HCT116 (cell line): ENCODE measurements around the gene SRRD. TPM values are rescaled to one million over a fixed set of nuclear protein-coding genes. Genes with fewer than 3 reads are reported as not detected.

ENCODE experiments used
- ATAC-seq: fragments of 200-7000 bp; cut with Tn5 transposase; 2 replicates; pipeline ENCODE4 v1.9.1; 2020; ENCODE audit warnings: mild to moderate bottlenecking, moderate library complexity
- BruUV-seq: library from RNA; stranded (reverse); fragments of 400-500 nt; replicated peaks from 2 replicates; lab custom pipeline; 2021; lab: Mats Ljungman, UMichigan
- CTCF ChIA-PET: fragments of 300-600 bp; sonication (Branson Sonifier 250); formaldehyde crosslinking; loops from one replicate; lab custom pipeline; 2021; ENCODE audit warnings: antibody characterized with exemption; lab: Charles Lee
- POLR2A ChIA-PET: fragments of 300-600, 350-600 bp; sonication (Branson Sonifier 250); formaldehyde crosslinking; loops from one replicate; lab custom pipeline; 2021; ENCODE audit warnings: antibody characterized with exemption; lab: Charles Lee
- RAD21 ChIA-PET, 2 experiments: fragments of 300-600 bp; sonication (Branson Sonifier 250); formaldehyde crosslinking; loops; one replicate each; lab custom pipeline; 2023; ENCODE audit warnings: low total read pairs in 2 of 2; ENCODE audit not compliant: uncharacterized antibody in 2 of 2, unreplicated experiment in 2 of 2, low non-redundant PET in 1 of 2; lab: Charles Lee
- DNase-seq: peaks from one replicate; pipeline ENCODE4 v3.0.0-alpha.2; 2010; ENCODE audit warnings: low read depth, low spot score
- H2AFZ ChIP-seq: fragments of 200-600 bp; shearing (Covaris generic), sonication (generic); 2 replicates; pipeline ENCODE4 v1.6.1; 2017; ENCODE audit warnings: low read depth, mixed run types, mixed read lengths, antibody characterized with exemption, low read length; ENCODE audit not compliant: poor library complexity, severe bottlenecking
- H3K27ac ChIP-seq: 2 replicates; pipeline ENCODE4 v1.5.1; 2012; ENCODE audit warnings: low read depth, low read length
- H3K27me3 ChIP-seq: fragments of 200-600 bp; sonication (generic); 2 replicates; pipeline ENCODE4 v1.6.1; 2016; ENCODE audit warnings: mixed run types, low read length, mixed read lengths; ENCODE audit not compliant: insufficient read depth
- H3K36me3 ChIP-seq, 2 experiments: fragments of 200-500 bp in 1 of 2; fragments of 200-600 bp in 1 of 2; sonication (Bioruptor generic) in 1 of 2; sonication (generic) in 1 of 2; 2 replicates each; pipeline versions ENCODE4 v1.5.1 to v1.6.1; 2014 to 2016; ENCODE audit warnings: low read length in 2 of 2, inconsistent platforms in 1 of 2, mixed read lengths in 1 of 2, mixed run types in 1 of 2; ENCODE audit not compliant: insufficient read depth in 2 of 2, control insufficient read depth in 1 of 2
- H3K4me1 ChIP-seq, 2 experiments: fragments of 200-600 bp in 1 of 2; sonication (generic) in 1 of 2; 2 replicates each; pipeline versions ENCODE4 v1.5.1 to v1.6.1; 2012 to 2017; ENCODE audit warnings: low read length in 2 of 2, inconsistent platforms in 1 of 2, mild to moderate bottlenecking in 1 of 2, mixed read lengths in 1 of 2, mixed run types in 1 of 2, moderate library complexity in 1 of 2; ENCODE audit not compliant: insufficient read depth in 2 of 2, control insufficient read depth in 1 of 2
- H3K4me2 ChIP-seq: fragments of 200-600 bp; sonication (generic); 2 replicates; pipeline ENCODE4 v1.6.1; 2017; ENCODE audit warnings: mixed run types, low read length, mixed read lengths
- H3K4me3 ChIP-seq, 2 experiments: fragments of 200-600 bp in 1 of 2; sonication (generic) in 1 of 2; replicated peaks in 1 of 2; 2 replicates each; pipeline ENCODE4 v1.5.1; 2011 to 2016; ENCODE audit warnings: low read length in 2 of 2, control low read depth in 1 of 2, low read depth in 1 of 2, mild to moderate bottlenecking in 1 of 2, mixed read lengths in 1 of 2, mixed run types in 1 of 2
- H3K79me2 ChIP-seq: fragments of 200-600 bp; sonication (generic); 2 replicates; pipeline ENCODE4 v1.6.1; 2017; ENCODE audit warnings: mild to moderate bottlenecking, mixed run types, low read length, moderate library complexity, mixed read lengths; ENCODE audit not compliant: insufficient read depth
- H3K9ac ChIP-seq: fragments of 200-600 bp; sonication (generic); 2 replicates; pipeline ENCODE4 v1.6.1; 2016; ENCODE audit warnings: low read length, mixed read lengths
- H3K9me2 ChIP-seq: fragments of 200-600 bp; sonication (generic), shearing (Covaris generic); 2 replicates; pipeline ENCODE4 v1.6.1; 2017; ENCODE audit warnings: mixed run types, mild to moderate bottlenecking, moderate library complexity; ENCODE audit not compliant: insufficient read depth
- H3K9me3 ChIP-seq, 2 experiments: fragments of 200-500 bp in 1 of 2; fragments of 200-600 bp in 1 of 2; sonication (Bioruptor generic) in 1 of 2; sonication (generic) in 1 of 2; 2 replicates each; pipeline ENCODE4 v1.6.1; 2014 to 2017; ENCODE audit warnings: low read length in 2 of 2, mixed read lengths in 2 of 2, inconsistent platforms in 1 of 2, low read depth in 1 of 2, mild to moderate bottlenecking in 1 of 2, mixed run types in 1 of 2, moderate library complexity in 1 of 2; ENCODE audit not compliant: control insufficient read depth in 1 of 2, insufficient read depth in 1 of 2
- H4K20me1 ChIP-seq: fragments of 200-600 bp; sonication (generic), shearing (Covaris generic); 2 replicates; pipeline ENCODE4 v1.6.1; 2017; ENCODE audit warnings: mixed run types, mild to moderate bottlenecking, moderate library complexity; ENCODE audit not compliant: insufficient read depth
- ATF3 ChIP-seq: IDR thresholded peaks from 2 replicates; pipeline ENCODE4 v1.6.1; 2012
- CBX3 ChIP-seq: IDR thresholded peaks from 2 replicates; pipeline ENCODE4 v1.6.1; 2012; ENCODE audit warnings: low read depth
- EGR1 ChIP-seq: IDR thresholded peaks from 2 replicates; pipeline ENCODE4 v1.6.1; 2012; ENCODE audit warnings: low read depth
- ELF1 ChIP-seq: IDR thresholded peaks from 2 replicates; pipeline ENCODE4 v1.6.1; 2012; ENCODE audit warnings: low read depth, borderline replicate concordance
- EZH2 ChIP-seq: fragments of 200-600 bp; sonication (generic); IDR thresholded peaks from 2 replicates; pipeline ENCODE4 v1.6.1; 2017; ENCODE audit warnings: antibody characterized with exemption, mixed run types
- EZH2phosphoT487 ChIP-seq: fragments of 200-600 bp; IDR thresholded peaks from 2 replicates; pipeline ENCODE4 v1.6.1; 2018; ENCODE audit warnings: antibody characterized with exemption, borderline replicate concordance
- FOSL1 ChIP-seq: IDR thresholded peaks from 2 replicates; pipeline ENCODE4 v1.6.1; 2012; ENCODE audit warnings: low read depth
- JUND ChIP-seq: IDR thresholded peaks from 2 replicates; pipeline ENCODE4 v1.6.1; 2012
- MAX ChIP-seq: IDR thresholded peaks from 2 replicates; pipeline ENCODE4 v1.6.1; 2012
- POLR2A ChIP-seq: IDR thresholded peaks from 2 replicates; pipeline ENCODE4 v1.7.0; 2011; ENCODE audit warnings: borderline replicate concordance; ENCODE audit not compliant: insufficient read depth, insufficient read length; ENCODE audit errors: extremely low read depth
- POLR2AphosphoS5 ChIP-seq: IDR thresholded peaks from 2 replicates; pipeline ENCODE4 v1.6.1; 2011; ENCODE audit warnings: mild to moderate bottlenecking, low read depth, low read length, moderate library complexity
- RAD21 ChIP-seq: IDR thresholded peaks from 2 replicates; pipeline ENCODE4 v1.6.1; 2012; ENCODE audit warnings: low read depth, mild to moderate bottlenecking
- REST ChIP-seq: IDR thresholded peaks from 2 replicates; pipeline ENCODE4 v1.6.1; 2012; ENCODE audit warnings: low read depth
- SIN3A ChIP-seq: IDR thresholded peaks from 2 replicates; pipeline ENCODE4 v1.6.1; 2012; ENCODE audit warnings: low read depth
- SP1 ChIP-seq: IDR thresholded peaks from 2 replicates; pipeline ENCODE4 v1.6.1; 2012; ENCODE audit warnings: low read depth
- TCF7L2 ChIP-seq: IDR thresholded peaks from 2 replicates; pipeline ENCODE4 v1.7.0; 2011; ENCODE audit warnings: borderline replicate concordance, inconsistent platforms; ENCODE audit not compliant: insufficient read depth, insufficient read length; ENCODE audit errors: extremely low read depth
- YY1 ChIP-seq: IDR thresholded peaks from 2 replicates; pipeline ENCODE4 v1.6.1; 2011; ENCODE audit warnings: low read length, low read depth, moderate library complexity, mild to moderate bottlenecking; ENCODE audit not compliant: insufficient replicate concordance; ENCODE audit errors: extremely low read depth
- ZBTB33 ChIP-seq: IDR thresholded peaks from 2 replicates; pipeline ENCODE4 v1.6.1; 2011; ENCODE audit warnings: mild to moderate bottlenecking, low read length, moderate library complexity; ENCODE audit not compliant: insufficient replicate concordance; ENCODE audit errors: extremely low read depth
- ZFX ChIP-seq: fragments of 450-650 bp; IDR thresholded peaks from 2 replicates; pipeline ENCODE4 v1.6.1; 2017
- ZNF274 ChIP-seq: fragments of 200-500 bp; sonication (Bioruptor generic); IDR thresholded peaks from 2 replicates; pipeline ENCODE4 v1.6.1; 2014; ENCODE audit warnings: mild to moderate bottlenecking, low read depth, low read length, inconsistent platforms
- intact Hi-C: fragments of 100-400 bp; cut with micrococcal nuclease; formaldehyde crosslinking; loops from 2 replicates; pipeline ENCODE4 v1.10.0; 2022
- total RNA-seq: library from RNA; stranded (reverse); gene quantifications from one replicate; pipeline ENCODE4 v1.2.1, GENCODE V29; 2021; ENCODE audit not compliant: unreplicated experiment

The SRRD gene
- total RNA-seq, 1 experiment from 2014 or later, result 30.4 TPM

GRCh38 chr22:26482161-26482560, 1.5 kb upstream of the SRRD start:
- no peak for DNase-seq
- no TSS peak for BruUV-seq
- CTCF ChIA-PET, result no interaction called here
- RAD21 ChIA-PET, result no interaction called here
- Histone ChIP-seq H3K36me3 (peaks cover 6 to 13% of the 10 kb centered on the region in 2 experiments; a peak in 3 of 4 replicates), H2AFZ (no peak overlapping the region), H3K9ac (peak overlapping the region; percentile 93; the same call in 1 of the 2 replicates), H3K4me1 (peaks cover 10 to 15% of the 10 kb centered on the region in 2 experiments), H3K27me3 (no peaks in the 10 kb centered on the region), H3K27ac (no peak overlapping the region), H3K9me2 (no peaks in the 10 kb centered on the region), H3K4me2 (peak overlapping the region; percentile 79; the same call in 1 of the 2 replicates), H3K9me3 (no peaks in the 10 kb centered on the region), H3K79me2 (peaks cover 68% of the 10 kb centered on the region), H3K4me3 (no peak overlapping the region; a peak in 1 of 4 replicates), H4K20me1 (no peaks in the 10 kb centered on the region)
- intact Hi-C loops, result no loop called here
- POLR2A ChIA-PET, result no interaction called here
- TF ChIP-seq ZFX, result no peak
- TF ChIP-seq RAD21, result no peak
- TF ChIP-seq CBX3, result no peak
- TF ChIP-seq ATF3, result no peak
- TF ChIP-seq EZH2, result no peak
- no peak for TF ChIP-seq POLR2AphosphoS5
- TF ChIP-seq MAX, result no peak
- TF ChIP-seq EZH2phosphoT487, result no peak
- no peak for TF ChIP-seq FOSL1
- TF ChIP-seq YY1, result no peak
- TF ChIP-seq JUND, result no peak
- no peak for TF ChIP-seq SP1
- TF ChIP-seq ZBTB33, result no peak
- no peak for TF ChIP-seq POLR2A
- no peak for TF ChIP-seq REST
- TF ChIP-seq SIN3A, result no peak
- TF ChIP-seq TCF7L2, result no peak
- TF ChIP-seq ELF1, result no peak
- TF ChIP-seq EGR1, result no peak
- no peak for TF ChIP-seq ZNF274
- ATAC-seq, result no peak
